ENCODE results near the gene TDRD3.

The TDRD3 gene

DNA sequence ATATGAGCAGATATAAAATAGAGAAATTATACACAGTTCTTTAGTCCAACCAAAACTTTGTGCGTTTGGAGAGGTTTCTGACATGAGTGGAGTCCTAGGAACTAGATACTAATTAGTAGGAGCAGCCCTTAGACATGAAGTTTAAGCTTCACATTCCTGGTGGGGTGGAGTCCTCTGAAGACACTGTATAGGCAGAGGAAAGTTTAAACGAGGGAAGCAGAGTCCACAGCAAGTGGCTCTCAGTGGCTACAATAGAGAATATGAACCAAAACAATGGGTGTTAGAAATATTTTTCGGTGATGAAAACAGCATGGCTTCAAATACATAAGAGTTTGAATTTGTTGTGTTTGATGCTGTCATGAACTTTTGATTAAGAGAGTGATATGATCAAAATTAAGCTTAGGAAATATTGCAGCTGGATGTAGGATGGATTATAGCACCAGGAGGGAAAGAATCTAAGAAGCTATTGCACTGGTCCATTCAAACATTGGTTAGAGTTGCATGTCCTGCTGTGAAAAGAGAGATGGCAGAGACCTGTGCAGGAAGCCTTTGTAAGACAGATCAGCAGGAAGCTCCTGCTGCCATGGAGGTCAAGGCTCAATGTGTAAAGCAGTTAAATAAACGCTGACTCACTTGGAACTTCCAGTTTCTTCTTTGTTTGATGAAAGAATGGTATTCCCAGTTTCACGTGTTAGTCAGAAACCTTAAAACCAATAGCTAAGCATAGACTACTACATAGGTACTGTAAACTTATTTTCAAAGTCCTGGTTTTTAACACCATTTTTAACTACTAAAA, 175.2 kb downstream of the TDRD3 start:
- no peak for DNase-seq (ENCODE audit: low read depth in 2 of 3, low spot score in 2 of 3)

- no peak for DNase-seq (ENCODE audit: low read depth in 2 of 3, low spot score in 2 of 3)
Measured at GRCh38 chr13:60572855-60573254, 175.8 kb downstream of the TDRD3 start.

DNA sequence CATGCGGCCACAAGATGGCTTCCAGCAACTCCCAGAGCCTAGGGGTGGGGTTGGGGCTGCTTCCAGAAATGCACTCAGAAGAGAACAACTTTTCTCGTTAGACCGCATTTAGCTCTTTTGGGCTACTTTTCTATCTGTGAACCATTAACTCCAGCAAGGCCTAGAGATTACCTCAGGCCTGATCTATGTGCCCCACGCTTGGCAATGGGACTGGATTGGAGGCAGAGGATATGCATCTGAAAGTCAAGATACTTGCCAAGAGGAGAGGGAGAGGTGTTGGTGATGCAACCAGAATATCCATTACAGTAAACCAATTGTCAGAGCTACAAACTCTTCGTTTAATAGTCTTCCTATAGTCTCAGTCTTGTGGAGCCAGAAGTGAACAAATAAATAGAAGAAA, 177.7 kb downstream of the TDRD3 start:
- no peak for DNase-seq (ENCODE audit: low read depth in 2 of 3, low spot score in 2 of 3)

GRCh38 chr13:60575142-60575541, 178.1 kb downstream of the TDRD3 start:
- DNase-seq (ENCODE audit: low read depth in 2 of 3, low spot score in 2 of 3), result no peak

- DNase-seq (ENCODE audit: low read depth in 2 of 3, low spot score in 2 of 3), result no peak
Measured at GRCh38 chr13:60577761-60578160, 180.7 kb downstream of the TDRD3 start.

- DNase-seq (ENCODE audit: low read depth in 2 of 3, low spot score in 2 of 3), result no peak
Measured at GRCh38 chr13:60583196-60583888, 186.3 kb downstream of the TDRD3 start.

GRCh38 chr13:60583911-60584753, 187.1 kb downstream of the TDRD3 start:
- no peak for DNase-seq (ENCODE audit: low read depth in 2 of 3, low spot score in 2 of 3)

GRCh38 chr13:60584976-60585375, 188.0 kb downstream of the TDRD3 start:
- DNase-seq (ENCODE audit: low read depth in 2 of 3, low spot score in 2 of 3), result no peak

GRCh38 chr13:60590800-60591747, 194.1 kb downstream of the TDRD3 start:
- no peak for DNase-seq (ENCODE audit: low read depth in 2 of 3, low spot score in 2 of 3)

DNA sequence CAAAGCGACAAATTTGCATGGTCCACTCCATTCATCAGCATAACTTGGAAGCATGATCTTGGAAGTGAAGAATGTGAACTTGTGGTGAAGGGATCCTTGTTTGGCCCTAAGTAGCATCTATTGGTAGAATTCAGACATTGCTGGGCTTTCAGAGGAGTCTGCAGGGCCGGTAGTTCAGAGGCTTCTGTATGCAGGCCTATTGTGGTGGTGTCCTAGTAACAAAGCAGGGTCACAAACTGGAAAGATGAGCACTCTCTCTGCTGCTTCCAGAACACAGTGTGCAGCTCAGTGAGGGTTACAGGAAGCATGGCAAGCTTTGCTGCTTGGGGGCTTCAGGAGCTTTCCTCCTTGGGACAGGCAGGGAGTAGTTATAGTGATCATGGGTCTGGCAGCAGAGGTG, 206.0 kb downstream of the TDRD3 start:
- no peak for DNase-seq (ENCODE audit: low read depth in 2 of 3, low spot score in 2 of 3)

DNA sequence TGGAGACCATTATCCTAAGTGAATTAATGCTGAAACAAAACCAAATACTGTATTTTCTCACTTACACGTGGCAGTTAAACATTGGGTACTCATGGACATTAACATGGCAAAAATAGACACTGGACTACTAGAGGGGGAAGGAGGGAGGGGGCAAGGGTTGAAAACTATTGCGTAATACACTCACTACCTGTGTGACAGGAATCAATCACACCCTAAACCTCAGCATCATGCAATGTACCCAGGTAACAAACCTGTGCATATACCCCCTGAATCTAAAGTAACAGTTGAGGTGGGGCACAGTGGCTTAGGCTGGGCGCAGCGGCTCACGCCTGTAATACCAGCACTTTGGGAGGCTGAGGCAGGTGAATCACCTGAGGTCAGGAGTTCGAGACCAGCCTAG, 207.0 kb downstream of the TDRD3 start:
- DNase-seq (ENCODE audit: low read depth in 2 of 3, low spot score in 2 of 3), result no peak

- no peak for DNase-seq (ENCODE audit: low read depth in 2 of 3, low spot score in 2 of 3)
Measured at GRCh38 chr13:60608954-60609353, 211.9 kb downstream of the TDRD3 start.

DNA sequence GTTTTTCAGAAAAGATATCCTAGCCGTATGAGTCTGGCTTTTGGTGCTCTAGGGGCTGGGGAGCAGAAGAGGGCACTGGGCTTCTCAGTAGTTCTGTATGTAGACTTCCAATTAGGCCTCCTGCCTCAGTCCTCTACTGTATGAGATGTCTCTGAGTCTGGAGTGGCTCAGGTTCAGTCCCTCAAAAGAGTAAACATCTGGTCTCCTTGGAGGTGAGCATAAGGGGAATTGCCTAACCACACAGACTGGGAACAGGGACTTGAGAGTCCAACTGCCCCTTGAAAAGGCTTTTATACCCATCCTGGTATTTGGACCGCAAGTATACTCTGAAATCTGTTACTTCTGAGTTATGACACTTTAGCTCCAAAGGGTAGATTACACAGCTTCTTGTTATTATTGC, 214.5 kb downstream of the TDRD3 start:
- DNase-seq (ENCODE audit: low read depth in 2 of 3, low spot score in 2 of 3), result no peak

DNA sequence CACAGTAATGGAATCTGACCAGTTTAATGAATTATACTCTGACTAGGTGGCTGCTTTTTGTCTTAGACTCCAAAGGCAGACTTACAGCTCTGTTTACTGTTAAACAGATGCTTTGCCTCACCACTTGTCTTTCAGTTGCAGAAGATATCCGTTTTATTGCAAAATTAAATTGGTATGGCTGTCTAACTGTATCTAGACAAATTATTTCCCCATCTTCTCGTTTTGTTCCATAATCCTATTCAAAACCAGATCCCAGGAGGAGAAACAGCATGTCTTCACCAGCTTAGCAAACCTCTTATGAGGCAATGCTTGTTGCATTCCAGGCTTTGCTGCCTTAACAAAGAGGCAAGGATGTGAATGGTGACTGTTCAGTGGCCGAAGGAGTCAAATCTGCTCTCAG, 215.6 kb downstream of the TDRD3 start:
- DNase-seq (ENCODE audit: low read depth in 2 of 3, low spot score in 2 of 3), result no peak

GRCh38 chr13:60613080-60613479, 216.1 kb downstream of the TDRD3 start:
- no peak for DNase-seq (ENCODE audit: low read depth in 2 of 3, low spot score in 2 of 3)

- DNase-seq (ENCODE audit: low read depth in 2 of 3, low spot score in 2 of 3), result no peak
Measured at GRCh38 chr13:60617991-60618733, 221.1 kb downstream of the TDRD3 start.

- DNase-seq (ENCODE audit: low read depth in 2 of 3, low spot score in 2 of 3), result no peak
Measured at GRCh38 chr13:60619461-60619860, 222.4 kb downstream of the TDRD3 start.

DNA sequence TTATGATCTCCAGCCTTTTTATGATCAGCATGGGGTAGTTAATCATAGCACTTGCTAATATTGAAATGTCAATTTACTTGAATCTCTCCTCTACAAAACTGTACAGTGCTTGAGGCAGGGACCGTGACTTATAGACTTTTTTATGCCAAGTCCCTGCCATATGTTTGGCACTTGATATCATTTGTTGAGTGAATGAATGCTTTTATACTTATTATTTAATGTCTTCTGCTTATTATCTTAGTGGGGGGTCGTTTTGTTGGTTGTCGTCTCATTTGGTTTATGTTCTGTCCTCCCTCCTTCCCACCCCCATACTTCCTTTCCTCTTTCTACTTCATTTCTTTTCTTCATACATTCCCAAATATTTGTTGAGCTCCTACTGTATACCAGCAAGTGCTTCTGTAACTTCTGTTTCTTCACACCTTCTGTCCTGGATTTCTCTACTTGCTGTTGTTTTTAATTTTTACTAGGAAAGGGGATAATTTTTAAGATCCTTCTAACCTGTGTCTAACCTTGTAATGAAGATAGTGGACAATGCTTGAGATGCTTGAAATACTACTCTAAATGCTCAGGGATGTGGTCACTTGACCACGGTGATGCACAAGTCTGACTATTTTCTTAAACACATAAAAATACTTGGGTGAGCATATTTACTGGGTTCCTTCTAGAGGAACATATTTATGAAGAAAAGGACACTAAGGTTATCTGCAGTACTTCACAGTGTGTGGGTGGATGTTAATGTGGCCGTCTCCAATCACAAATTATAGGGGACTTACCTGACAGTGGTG, 223.8 kb downstream of the TDRD3 start:
- DNase-seq (ENCODE audit: low read depth in 2 of 3, low spot score in 2 of 3), result no peak

GRCh38 chr13:60623151-60623550, 226.1 kb downstream of the TDRD3 start:
- DNase-seq (ENCODE audit: low read depth in 2 of 3, low spot score in 2 of 3), result no peak
